NCI-H82 treated with DMSO at 0.1 percent for 48 hours (cell line): ENCODE measurements around the gene HERC2.
"Not testable (repeated sequence)": the region's sequence is repeated elsewhere in the genome, so short reads cannot be mapped to it uniquely, and the experiment has no call there.

Source experiments
- DNase-seq: peaks from one replicate; lab custom pipeline; 2025; ENCODE audit not compliant: unreplicated experiment; lab: John Stamatoyannopoulos, UW

HERC2 gene

GRCh38 chr15:28322129-28322588, at the start of gene HERC2:
HERC2 (minus strand) TSS chr15:28322179; CDS start chr15:28321433, 746 bp downstream.
- not testable (repeated sequence) for DNase-seq

- DNase-seq: not testable (repeated sequence)
Measured at GRCh38 chr15:28365502-28365901, 43.5 kb upstream of the HERC2 start.

- DNase-seq: not testable (repeated sequence)
Measured at GRCh38 chr15:28357984-28358383, 36.0 kb upstream of the HERC2 start, which contains the start of gene GOLGA6L24. GOLGA6L24 (minus strand) TSS chr15:28358084; CDS start chr15:28358023, 61 bp downstream.

GRCh38 chr15:28321358-28322078, 461 bp downstream of the HERC2 start:
- DNase-seq: not testable (repeated sequence)

GRCh38 chr15:28319725-28320124, 2.3 kb downstream of the HERC2 start:
- DNase-seq: not testable (repeated sequence)

- not testable (repeated sequence) for DNase-seq
Measured at GRCh38 chr15:28318828-28319227, 3.2 kb downstream of the HERC2 start.

GRCh38 chr15:28318122-28318521, 3.9 kb downstream of the HERC2 start:
- not testable (repeated sequence) for DNase-seq

GRCh38 chr15:28316958-28317357, 5.0 kb downstream of the HERC2 start:
- DNase-seq: not testable (repeated sequence)

- DNase-seq: not testable (repeated sequence)
Measured at GRCh38 chr15:28310454-28310853, 11.5 kb downstream of the HERC2 start.

GRCh38 chr15:28308718-28309117, 13.3 kb downstream of the HERC2 start:
- not testable (repeated sequence) for DNase-seq

- not testable (repeated sequence) for DNase-seq
Measured at GRCh38 chr15:28305700-28306099, 16.3 kb downstream of the HERC2 start.

GRCh38 chr15:28297434-28297833, 24.5 kb downstream of the HERC2 start:
- DNase-seq: not testable (repeated sequence)

- not testable (repeated sequence) for DNase-seq
Measured at GRCh38 chr15:28296814-28297213, 25.2 kb downstream of the HERC2 start.

- DNase-seq: not testable (repeated sequence)
Measured at GRCh38 chr15:28295009-28295563, 26.9 kb downstream of the HERC2 start.

- not testable (repeated sequence) for DNase-seq
Measured at GRCh38 chr15:28294560-28294959, 27.4 kb downstream of the HERC2 start.

- no peak for DNase-seq
Measured at GRCh38 chr15:28289694-28290463, 32.1 kb downstream of the HERC2 start.

- DNase-seq: not testable (repeated sequence)
Measured at GRCh38 chr15:28288830-28289693, 32.9 kb downstream of the HERC2 start.

- DNase-seq: not testable (repeated sequence)
Measured at GRCh38 chr15:28286659-28287058, 35.3 kb downstream of the HERC2 start.

GRCh38 chr15:28286031-28286430, 35.9 kb downstream of the HERC2 start:
- DNase-seq: no peak

GRCh38 chr15:28281876-28282275, 40.1 kb downstream of the HERC2 start:
- no peak for DNase-seq
